HepG2 (cell line): ENCODE results near the gene MLX. TPM values are rescaled to one million over a fixed set of nuclear protein-coding genes. Genes with fewer than 3 reads are reported as not detected.
A peak's percentile ranks its signal among the peaks of the same experiment; 100 is the strongest.

Experiments
- ATF7-NPFF ChIP-seq: sonication (generic); formaldehyde crosslinking; IDR thresholded peaks from 2 replicates; pipeline ENCODE4 v1.8.1; 2023; ENCODE audit warnings: mild to moderate bottlenecking, low read depth, missing genetic modification reagents, moderate library complexity
- BCL3 ChIP-seq: sonication (generic); formaldehyde crosslinking; IDR thresholded peaks from 2 replicates; pipeline ENCODE4 v1.5.1; 2020; ENCODE audit warnings: mild to moderate bottlenecking, missing genetic modification reagents, moderate library complexity
- PRDM15 ChIP-seq: sonication (generic); formaldehyde crosslinking; IDR thresholded peaks from 2 replicates; pipeline ENCODE4 v1.4.0; 2020; ENCODE audit warnings: missing genetic modification reagents
- SALL2 ChIP-seq: sonication (generic); formaldehyde crosslinking; IDR thresholded peaks from 2 replicates; pipeline ENCODE4 v1.8.1; 2023; ENCODE audit warnings: mild to moderate bottlenecking, missing genetic modification reagents, inconsistent platforms
- THAP7 ChIP-seq: sonication (generic); formaldehyde crosslinking; IDR thresholded peaks from 2 replicates; pipeline ENCODE4 v1.8.1; 2023; ENCODE audit warnings: mild to moderate bottlenecking, missing genetic modification reagents
- ZMAT3 ChIP-seq: sonication (generic); formaldehyde crosslinking; conservative IDR thresholded peaks from 2 replicates; pipeline ENCODE4 v1.7.0; 2021; ENCODE audit warnings: missing genetic modification reagents
- ZNF3 ChIP-seq: IDR thresholded peaks from 2 replicates; pipeline ENCODE4 v1.7.0; 2017; ENCODE audit warnings: inconsistent platforms
- ZNF333 ChIP-seq: sonication (generic); formaldehyde crosslinking; IDR thresholded peaks from 2 replicates; pipeline ENCODE4 v1.4.0; 2020; ENCODE audit warnings: mild to moderate bottlenecking, missing genetic modification reagents, borderline replicate concordance
- ZNF552 ChIP-seq: sonication (generic); formaldehyde crosslinking; IDR thresholded peaks from 2 replicates; pipeline ENCODE4 v1.9.0; 2022; ENCODE audit warnings: missing genetic modification reagents, mild to moderate bottlenecking, borderline replicate concordance
- ZNF574 ChIP-seq: sonication (generic); formaldehyde crosslinking; IDR thresholded peaks from 2 replicates; pipeline ENCODE4 v1.4.0; 2020; ENCODE audit warnings: missing genetic modification reagents
- ZNF646 ChIP-seq: sonication (generic); formaldehyde crosslinking; IDR thresholded peaks from 2 replicates; pipeline ENCODE4 v1.9.0; 2021; ENCODE audit warnings: mild to moderate bottlenecking, missing genetic modification reagents
- ZNF816 ChIP-seq: sonication (generic); formaldehyde crosslinking; IDR thresholded peaks from 2 replicates; pipeline ENCODE4 v1.8.0; 2022; ENCODE audit warnings: missing genetic modification reagents, mild to moderate bottlenecking, borderline replicate concordance
- polyA plus RNA-seq, 8 experiments: library from polyadenylated mRNA; depleted of rRNA in 3 of 8; stranded (reverse) in 7 of 8; unstranded in 1 of 8; fragments of >200 nt; fragmentation: Illumina TruSeq in 4 of 8; extraction: Trizol in 4 of 8; gene quantifications; 2 replicates each; pipeline versions ENCODE4 v1.2.1 to v1.2.3, GENCODE V29; 2011 to 2016; ENCODE audit warnings: low read depth in 4 of 8, missing spikeins in 1 of 8, mixed read lengths in 1 of 8; ENCODE audit not compliant: insufficient read depth in 1 of 8
- total RNA-seq, 5 experiments: library from RNA; depleted of rRNA; stranded (reverse); fragments of >200 nt; fragmentation: Illumina TruSeq; extraction: Trizol; gene quantifications; 2 replicates each; pipeline ENCODE4 v1.2.3, GENCODE V29; 2016; ENCODE audit warnings: low read depth in 1 of 5

Gene MLX
- total and polyA plus RNA-seq, 2 of the 13 experiments (the other 11 are each of a cell fraction or from before 2014, with no cell fraction given): 38.9 to 74.4 TPM

- TF ChIP-seq ZNF574 (CRISPR knock-in tag) (peak; percentile 77; the same call in 1 of the 2 replicates), ZNF3 (CRISPR knock-in tag) (no peak), ZMAT3 (CRISPR knock-in tag) (no peak; the same call in 1 of the 2 replicates), PRDM15 (CRISPR knock-in tag) (peak; percentile 71; the same call in 1 of the 2 replicates), ZNF552 (no peak; the same call in 1 of the 2 replicates), ZNF646 (CRISPR knock-in tag) (no peak), SALL2 (CRISPR knock-in tag) (peak; percentile 83; the same call in 1 of the 2 replicates), ZNF816 (no peak; the same call in 1 of the 2 replicates), ZNF333 (CRISPR knock-in tag) (peak; percentile 94; the same call in 1 of the 2 replicates), THAP7 (CRISPR knock-in tag) (no peak; the same call in 1 of the 2 replicates), ATF7-NPFF (no peak; the same call in none of the 2 replicates), BCL3 (CRISPR knock-in tag) (peak; percentile 97)
These were observed 42.4 kb downstream of the MLX start, which contains the start of the genes RETREG3 and TUBG1 (continued) for GRCh38 chr17:42609182-42609813.
